ENCODE results near the gene NACC2. TPM values are rescaled to one million over a fixed set of nuclear protein-coding genes. Genes with fewer than 3 reads are reported as not detected.

The NACC2 gene
- total and polyA plus RNA-seq, 2 experiments from 2014 or later: 3.8 to 20.8 TPM

GRCh38 chr9:136007934-136008692, 87.0 kb downstream of the NACC2 start:
- H2AFZ ChIP-seq: no peak overlapping the region
- Mint-ChIP-seq H3K27me3 (ENCODE audit: insufficient read depth, low read depth, poor library complexity) (peaks cover 18% of the 10 kb centered on the region), H3K4me3 (no peak overlapping the region), H3K36me3 (ENCODE audit: low read depth) (no peaks in the 10 kb centered on the region; the same call in 2 of the 3 replicates), H3K9me3 (no peaks in the 10 kb centered on the region), H3K27ac (peak overlapping the region; percentile 75; the same call in 1 of the 2 replicates), H3K4me1 (peaks cover 59% of the 10 kb centered on the region)
- DNase-seq (ENCODE audit: low spot score) (no peak), ATAC-seq (no peak)
- peaks cover 21% of the 10 kb centered on the region for H3K4me1 ChIP-seq (ENCODE audit: insufficient read depth)
- no peak for TF ChIP-seq CTCF (conservative IDR thresholded peaks at IDR 0.05; ENCODE audit: low read depth in 2 of 2)
- no peak for TF ChIP-seq STAT1 (IDR thresholded peaks at IDR 0.05; ENCODE audit: unreplicated experiment)
- H4K20me1 ChIP-seq (replicated peaks; ENCODE audit: insufficient read depth): no peaks in the 10 kb centered on the region
- H3K79me2 ChIP-seq (replicated peaks; ENCODE audit: insufficient read depth): no peaks in the 10 kb centered on the region
- H3K4me2 ChIP-seq: no peak overlapping the region
- no peak overlapping the region for H3K4me3 ChIP-seq
- H3F3A ChIP-seq (replicated peaks; ENCODE audit: low read depth): peaks cover 17% of the 10 kb centered on the region; the same call in 1 of the 2 replicates
- H3K9me2 ChIP-seq (ENCODE audit: insufficient read depth): no peaks in the 10 kb centered on the region
- H3K36me3 ChIP-seq (ENCODE audit: insufficient read depth): no peaks in the 10 kb centered on the region
- 0 out of 2 replicates have a peak overlapping the region, but pooled peaks have one; percentile 69 for H3K27ac ChIP-seq (ENCODE audit: low read depth)
- H3K27me3 ChIP-seq (ENCODE audit: insufficient read depth): no peaks in the 10 kb centered on the region

- no peak for TF ChIP-seq ZNF462 (CRISPR knock-in tag; IDR thresholded peaks at IDR 0.05)
- no peak for TF ChIP-seq EZH2 (IDR thresholded peaks at IDR 0.05; ENCODE audit: low read depth, unreplicated experiment)
- DNase-seq (ENCODE audit: low spot score): no peak
- no peak overlapping the region for H3K4me3 Mint-ChIP-seq
- Histone ChIP-seq H3F3A (replicated peaks; ENCODE audit: low read depth) (peaks cover 17% of the 10 kb centered on the region; the same call in 1 of the 2 replicates), H3K79me2 (replicated peaks; ENCODE audit: insufficient read depth) (no peaks in the 10 kb centered on the region), H4K20me1 (replicated peaks; ENCODE audit: insufficient read depth) (no peaks in the 10 kb centered on the region), H3K27me3 (ENCODE audit: insufficient read depth) (no peaks in the 10 kb centered on the region), H3K4me2 (no peak overlapping the region), H3K36me3 (ENCODE audit: insufficient read depth) (no peaks in the 10 kb centered on the region), H3K4me3 (no peak overlapping the region), H3K27ac (ENCODE audit: low read depth) (0 out of 2 replicates have a peak overlapping the region, but pooled peaks have one; percentile 69), H3K9me2 (ENCODE audit: insufficient read depth) (no peaks in the 10 kb centered on the region), H2AFZ (no peak overlapping the region), H3K4me1 (ENCODE audit: insufficient read depth) (peaks cover 21% of the 10 kb centered on the region)
- no peak for ATAC-seq
- peaks cover 20% of the 10 kb centered on the region for H3K27me3 Mint-ChIP-seq (ENCODE audit: insufficient read depth, low read depth, poor library complexity)
- peak overlapping the region; percentile 73 for H3K27ac Mint-ChIP-seq
- H3K36me3 Mint-ChIP-seq (ENCODE audit: low read depth): no peaks in the 10 kb centered on the region
- H3K9me3 Mint-ChIP-seq: no peaks in the 10 kb centered on the region
- H3K4me1 Mint-ChIP-seq: peaks cover 59% of the 10 kb centered on the region
Observed at GRCh38 chr9:136007276-136007933, 87.7 kb downstream of the NACC2 start.
